ENCODE measurements around the gene CEBPE.

DNA sequence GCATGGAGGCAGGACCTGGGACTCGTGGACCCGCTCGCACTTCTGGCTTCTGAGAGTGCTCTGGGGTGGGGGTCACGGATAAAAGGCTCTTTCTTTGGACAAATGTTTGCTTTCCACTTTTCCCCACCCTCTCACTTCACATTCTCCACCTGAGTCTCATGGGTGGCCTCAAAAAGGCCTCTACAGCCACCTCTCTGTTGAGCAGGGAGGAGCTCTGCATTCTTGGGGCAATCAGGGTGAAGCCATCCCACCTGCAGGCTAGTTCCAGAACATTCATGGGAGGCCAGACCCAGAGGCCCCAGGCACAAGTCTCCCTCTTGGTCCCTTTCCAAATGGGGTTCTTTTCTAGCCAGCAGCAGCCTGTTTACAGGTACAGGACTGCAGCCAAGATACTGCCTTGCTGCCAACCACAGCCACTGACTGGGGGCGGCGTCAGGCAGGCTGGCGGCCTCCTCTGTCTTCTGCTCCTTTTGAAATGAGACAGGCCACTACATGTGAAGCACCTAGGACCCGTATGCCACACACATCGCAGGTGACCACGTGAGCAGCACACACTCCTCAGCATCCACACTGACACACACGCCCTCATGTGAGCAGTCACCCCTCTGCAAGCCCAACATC, 18.2 kb upstream of the CEBPE start:
- TF ChIP-seq CTCF (conservative IDR thresholded peaks at IDR 0.05) (no peak), EZH2 (IDR thresholded peaks at IDR 0.05; ENCODE audit: low read depth) (no peak)
